8988T (cell line): Measurements from ENCODE around the gene TBC1D3G.
"Not testable (repeated sequence)": the region's sequence is repeated elsewhere in the genome, so short reads cannot be mapped to it uniquely, and the experiment has no call there.

Experiments used
- DNase-seq: peaks from one replicate; pipeline ENCODE4 v3.0.0; 2011

Gene TBC1D3G

DNA sequence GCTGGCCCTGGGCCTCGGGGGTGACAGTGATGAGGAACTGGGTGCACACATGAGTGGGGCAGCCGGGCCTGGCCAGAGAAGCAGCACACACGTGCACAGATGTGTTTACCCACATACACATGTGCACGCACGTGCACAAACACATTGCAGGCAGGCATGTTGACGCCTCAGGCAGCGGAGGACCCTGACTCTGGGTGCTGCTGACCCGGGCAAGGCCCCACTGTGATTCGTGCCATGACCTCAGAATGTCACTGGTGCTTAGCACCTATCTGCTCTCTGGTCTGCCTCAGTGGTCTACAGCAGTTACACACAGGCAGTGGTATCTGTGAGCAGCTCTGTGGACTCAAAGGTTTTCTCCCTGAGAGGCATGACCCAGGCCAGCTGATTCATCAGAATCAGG is at the start of gene TBC1D3G:
TBC1D3G (plus strand) TSS at position 301 of the 400 bp plus-strand sequence. CDS start 1,528 bp downstream, outside the sequence.
- DNase-seq: not testable (repeated sequence)

DNA sequence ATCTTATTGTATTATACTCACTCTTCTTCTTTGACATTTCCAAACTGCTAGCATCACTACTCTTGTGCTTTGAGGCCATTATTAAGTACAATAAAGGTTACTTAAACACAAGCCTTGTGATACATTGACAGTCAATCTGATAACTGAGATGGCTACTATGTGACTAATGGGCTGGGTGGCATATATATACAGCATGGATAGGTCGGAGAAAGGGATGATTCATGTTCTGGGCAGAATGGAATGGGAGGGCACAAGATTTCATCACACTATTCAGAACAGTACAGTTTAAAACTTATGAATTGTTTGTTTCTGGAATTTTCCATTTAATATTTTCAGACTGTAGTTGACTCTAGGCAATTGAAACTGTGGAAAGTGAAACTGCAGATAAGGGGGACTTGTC is 40.4 kb upstream of the TBC1D3G start:
- DNase-seq: not testable (repeated sequence)

DNA sequence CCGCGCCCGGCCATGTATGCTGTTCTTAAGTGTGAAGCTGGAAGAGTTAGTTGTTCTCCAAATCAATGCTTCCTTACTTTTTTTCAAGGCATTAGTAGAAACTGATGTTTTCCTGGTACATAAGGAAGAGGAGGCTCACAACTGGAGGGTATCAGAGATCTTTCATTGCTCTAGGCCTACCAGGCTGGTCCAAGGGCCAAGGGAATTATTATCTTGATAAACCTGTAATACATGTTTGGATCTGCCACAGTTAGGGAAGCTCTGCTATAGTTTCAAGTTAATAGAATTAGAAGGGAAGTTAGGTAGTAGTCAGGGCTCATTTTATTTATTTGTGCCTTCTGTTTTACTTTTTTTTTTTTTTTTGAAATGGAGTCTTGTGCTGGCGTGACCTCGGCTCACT is 39.5 kb upstream of the TBC1D3G start:
- DNase-seq: not testable (repeated sequence)

DNA sequence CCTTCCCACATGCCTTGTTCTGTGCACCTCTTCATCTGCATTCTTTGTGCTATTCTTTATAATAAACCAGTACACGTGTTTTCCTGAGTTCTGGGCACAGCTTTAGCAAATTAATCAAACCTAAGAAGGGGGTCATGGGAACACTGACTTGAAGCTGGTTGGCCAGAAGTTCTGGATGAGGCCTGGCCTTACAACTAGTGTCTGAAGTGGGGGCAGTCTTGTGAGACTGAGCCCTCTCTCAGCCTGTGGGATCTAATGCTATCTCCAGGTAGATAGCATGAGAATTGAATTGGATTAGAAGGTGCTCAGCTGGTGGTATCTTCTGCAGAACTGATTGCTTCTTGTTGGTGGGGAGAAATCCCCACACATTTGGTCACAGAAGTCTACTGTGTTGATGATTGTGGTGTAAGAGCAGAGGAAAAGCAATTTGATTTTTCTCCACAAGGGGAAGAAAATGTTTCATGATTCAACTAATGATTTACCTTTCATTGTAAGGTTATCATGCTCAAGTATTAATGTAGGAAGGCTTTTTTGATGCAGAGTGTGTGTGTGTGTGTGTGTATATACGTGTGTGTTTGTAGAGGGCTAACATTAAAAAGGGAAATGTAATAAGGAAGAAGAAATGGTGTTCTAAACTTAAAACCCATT is 33.6 kb upstream of the TBC1D3G start:
- not testable (repeated sequence) for DNase-seq

DNA sequence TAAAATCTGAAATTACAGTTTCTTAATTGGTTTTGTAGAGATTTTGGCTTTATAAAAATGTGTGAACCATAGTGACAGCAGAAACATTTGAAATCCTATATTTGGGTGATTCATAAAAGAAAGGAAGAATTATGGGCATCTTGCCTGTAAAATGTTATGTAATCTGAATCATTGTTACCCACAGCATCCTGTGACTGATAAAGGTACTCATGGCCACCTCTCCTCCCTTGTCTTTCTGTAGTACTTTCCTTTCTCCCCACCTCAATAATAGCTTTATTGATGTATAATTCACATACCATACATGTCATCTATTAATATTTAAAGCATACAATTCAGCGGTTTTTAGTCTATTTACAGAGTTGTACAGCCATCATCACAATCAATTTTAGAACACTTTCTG is 28.5 kb upstream of the TBC1D3G start:
- not testable (repeated sequence) for DNase-seq

DNA sequence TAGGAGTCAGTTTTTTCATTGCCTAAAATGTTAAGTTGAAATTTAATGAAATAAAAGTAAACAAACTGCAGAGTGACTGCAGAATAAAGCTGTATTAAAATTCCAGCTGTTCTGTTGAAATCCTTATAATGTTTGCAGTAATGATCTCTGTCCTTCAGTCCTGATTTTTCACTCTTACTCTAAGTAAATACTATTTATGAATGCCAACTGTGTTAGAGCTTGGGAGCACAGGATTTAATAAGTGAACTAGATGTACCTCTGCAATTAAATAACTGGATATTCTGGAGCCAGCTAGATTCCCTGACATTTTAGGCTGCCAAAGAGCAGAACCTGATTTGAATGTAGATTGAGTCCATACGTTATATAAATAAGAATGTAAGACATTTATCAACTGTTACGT is 7.9 kb upstream of the TBC1D3G start:
- not testable (repeated sequence) for DNase-seq

DNA sequence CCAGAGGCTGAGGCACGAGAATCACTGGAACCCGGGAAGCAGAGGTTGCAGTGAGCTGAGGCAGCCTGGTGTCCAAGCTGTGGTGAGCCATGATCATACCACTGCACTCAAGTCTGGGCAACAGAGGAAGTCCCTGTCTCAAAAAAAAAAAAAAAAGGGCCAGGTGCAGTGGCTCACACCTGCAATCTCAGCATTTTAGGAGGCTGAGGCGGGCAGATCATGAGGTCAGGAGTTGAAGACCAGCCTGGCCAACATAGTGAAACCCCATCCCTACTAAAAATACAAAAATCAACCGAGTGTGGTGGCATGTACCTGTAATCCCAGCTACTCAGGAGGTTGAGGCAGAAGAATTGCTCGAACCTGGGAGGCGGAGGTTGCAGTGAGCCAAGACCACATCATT is 38.8 kb downstream of the TBC1D3G start:
- DNase-seq: not testable (repeated sequence)

DNA sequence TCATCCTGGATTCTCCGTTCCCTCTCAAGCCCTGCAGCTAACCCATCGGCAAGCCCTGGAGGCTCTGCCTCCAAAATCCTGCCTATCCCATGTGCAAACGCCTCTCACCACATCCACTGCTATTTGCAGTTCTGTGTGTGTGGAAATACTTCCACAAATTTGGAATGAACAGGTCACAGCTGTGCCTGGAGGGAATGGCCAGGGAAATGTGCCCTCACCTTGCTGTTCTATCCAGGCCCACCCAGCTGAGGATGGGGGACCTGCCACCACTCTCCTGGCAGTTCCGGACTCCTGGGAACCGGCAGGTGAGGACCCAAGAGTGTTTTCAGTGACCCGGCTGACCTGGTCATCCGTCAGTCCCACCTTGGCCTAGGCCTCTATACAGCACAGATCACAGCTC is 52.3 kb downstream of the TBC1D3G start:
- DNase-seq: not testable (repeated sequence)
